NT2/D1 (cell line): ENCODE results near the gene CEP72.
"Not testable (repeated sequence)": the region's sequence is repeated elsewhere in the genome, so short reads cannot be mapped to it uniquely, and the experiment has no call there.

Experiments
- DNase-seq: peaks from one replicate; pipeline ENCODE4 v3.0.0-alpha.2; 2011; ENCODE audit warnings: low read depth, low spot score
- H3K27me3 ChIP-seq: 2 replicates; pipeline ENCODE4 v1.6.0; 2011; ENCODE audit warnings: mild to moderate bottlenecking; ENCODE audit not compliant: insufficient read length, insufficient read depth
- H3K36me3 ChIP-seq: 2 replicates; pipeline ENCODE4 v1.6.1; 2011; ENCODE audit warnings: mild to moderate bottlenecking, low read length, mixed read lengths; ENCODE audit not compliant: insufficient read depth, insufficient read length
- H3K4me1 ChIP-seq: 2 replicates; pipeline ENCODE4 v1.5.1; 2011; ENCODE audit not compliant: insufficient read depth, insufficient read length
- H3K4me3 ChIP-seq: 2 replicates; pipeline ENCODE4 v1.5.1; 2011; ENCODE audit warnings: low read depth; ENCODE audit not compliant: insufficient read length
- H3K9ac ChIP-seq: 2 replicates; pipeline ENCODE4 v1.6.0; 2011; ENCODE audit warnings: low read depth; ENCODE audit not compliant: insufficient read length
- H3K9me3 ChIP-seq: 2 replicates; pipeline ENCODE4 v1.5.1; 2011; ENCODE audit warnings: mild to moderate bottlenecking, low read length; ENCODE audit not compliant: insufficient read depth
- SUZ12 ChIP-seq: IDR thresholded peaks from 2 replicates; pipeline ENCODE4 v1.6.1; 2011; ENCODE audit not compliant: insufficient read length, insufficient read depth; ENCODE audit errors: extremely low read depth
- YY1 ChIP-seq: IDR thresholded peaks from 2 replicates; pipeline ENCODE4 v1.6.1; 2011; ENCODE audit not compliant: insufficient read length, insufficient read depth
- ZNF274 ChIP-seq: IDR thresholded peaks from 2 replicates; pipeline ENCODE4 v1.6.1; 2011; ENCODE audit warnings: mild to moderate bottlenecking, low read depth, low read length

The CEP72 gene

DNA sequence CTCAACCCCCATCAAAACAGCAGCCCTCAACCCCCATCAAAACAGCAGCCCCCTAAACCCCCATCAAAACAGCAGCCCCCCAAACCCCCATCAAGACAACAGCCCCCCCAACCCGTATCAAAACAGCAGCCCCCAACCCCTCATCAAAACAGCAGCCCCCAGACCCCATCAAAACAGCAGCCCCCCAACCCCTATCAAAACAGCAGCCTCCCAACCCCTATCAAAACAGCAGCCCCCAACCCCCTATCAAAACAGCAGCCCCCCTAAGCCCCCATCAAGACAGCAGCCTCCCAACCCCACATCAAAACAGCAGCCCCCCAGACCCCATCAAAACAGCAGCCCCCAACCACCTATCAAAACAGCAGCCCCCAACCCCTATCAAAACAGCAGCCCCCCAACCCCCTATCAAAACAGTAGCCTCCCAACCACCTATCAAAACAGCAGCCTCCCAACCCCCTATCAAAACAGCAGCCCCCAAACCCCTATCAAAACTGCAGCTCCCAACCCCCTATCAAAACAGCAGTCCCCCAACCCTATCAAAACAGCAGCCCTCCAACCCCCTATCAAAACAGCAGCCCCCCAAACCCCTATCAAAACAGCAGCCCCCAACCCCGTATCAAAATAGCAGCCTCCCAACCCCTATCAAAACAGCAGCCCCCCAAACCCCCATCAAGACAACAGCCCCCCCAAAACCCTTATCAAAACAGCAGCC, 79.8 kb downstream of the CEP72 start:
- TF ChIP-seq SUZ12 (no peak), ZNF274 (no peak), YY1 (no peak)
- DNase-seq = no peak
- H3K9me3 ChIP-seq = no peaks in the 10 kb centered on the region
- no peaks in the 10 kb centered on the region for H3K4me1 ChIP-seq
- H3K36me3 ChIP-seq = no peaks in the 10 kb centered on the region
- H3K27me3 ChIP-seq = peaks cover 4% of the 10 kb centered on the region
- no peak overlapping the region for H3K4me3 ChIP-seq
- no peak overlapping the region for H3K9ac ChIP-seq

GRCh38 chr5:692529-693041, 80.4 kb downstream of the CEP72 start:
- not testable (repeated sequence) for H3K4me1 ChIP-seq, H3K4me3 ChIP-seq, H3K9me3 ChIP-seq, H3K9ac ChIP-seq, H3K36me3 ChIP-seq, H3K27me3 ChIP-seq, DNase-seq

DNA sequence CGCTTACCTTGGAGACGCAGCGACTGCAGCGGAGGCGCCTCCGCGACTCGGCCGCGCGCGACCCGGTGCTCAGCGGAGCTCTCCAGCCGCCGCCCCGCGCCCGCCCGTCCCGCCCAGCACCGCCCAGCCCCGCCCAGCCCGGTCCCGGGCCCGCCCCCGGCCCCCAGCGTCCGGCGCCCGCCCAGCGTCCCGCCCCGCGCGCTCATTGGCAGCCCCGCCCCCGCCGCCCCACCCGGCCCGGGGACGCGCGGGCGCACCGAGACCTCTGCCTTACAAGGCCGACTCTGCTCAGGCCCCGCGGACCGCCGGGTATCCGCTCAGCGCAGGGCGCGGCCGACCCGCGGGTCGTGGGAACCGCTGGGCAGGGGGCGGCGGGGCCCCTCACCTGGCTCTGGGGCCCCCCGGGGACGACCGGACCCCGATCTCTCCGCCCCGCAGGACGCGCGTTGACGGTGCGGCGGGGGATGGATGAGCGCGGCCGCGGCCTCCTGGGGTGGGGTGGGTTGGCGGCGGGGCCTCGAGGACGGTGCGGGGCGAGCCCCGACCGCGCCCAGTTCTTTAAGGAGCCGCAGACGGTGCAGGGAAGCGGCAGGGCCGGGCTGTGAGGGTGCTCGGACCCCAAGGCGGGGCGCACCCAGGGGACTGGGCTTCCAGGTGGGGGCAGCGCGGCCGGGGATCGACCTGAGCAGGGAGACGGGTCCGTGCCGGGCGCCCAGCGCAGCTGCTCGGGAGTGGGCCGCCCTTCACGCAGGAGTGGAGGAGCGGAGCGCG, 81.3 kb downstream of the CEP72 start, which contains the start of gene TPPP:
TSS of gene TPPP (minus strand) at position 82 of the 771 bp plus-strand sequence. CDS start 15,292 bp downstream, outside the sequence.
- not testable (repeated sequence) for H3K9ac ChIP-seq, H3K27me3 ChIP-seq, DNase-seq, H3K9me3 ChIP-seq, H3K36me3 ChIP-seq, H3K4me1 ChIP-seq
- peak within 1 kb of the TSS; percentile 15 for H3K4me3 ChIP-seq

DNA sequence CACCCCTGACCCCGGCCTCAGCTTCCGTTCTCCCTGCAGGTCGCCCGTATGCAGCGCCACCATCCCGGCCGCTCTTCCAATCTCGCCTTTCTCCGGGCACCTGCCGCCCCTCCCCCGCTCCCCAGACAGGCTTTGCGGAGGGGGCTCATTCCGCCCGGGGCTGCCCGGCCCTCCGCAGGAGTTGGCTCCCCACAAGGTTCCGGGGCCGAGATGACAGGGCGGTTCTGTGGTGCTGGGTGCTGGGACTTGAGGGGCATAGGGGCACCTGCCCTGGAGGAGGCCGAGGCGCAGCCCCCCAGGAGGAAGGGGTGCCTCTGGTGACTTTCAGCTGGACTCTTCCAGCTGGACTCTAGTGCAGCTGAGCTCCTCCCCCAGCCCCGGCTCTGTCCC, 81.9 kb downstream of the CEP72 start:
- H3K27me3 ChIP-seq, H3K4me3 ChIP-seq, H3K9ac ChIP-seq, H3K9me3 ChIP-seq, DNase-seq, H3K36me3 ChIP-seq, H3K4me1 ChIP-seq: not testable (repeated sequence)

- not testable (repeated sequence) for H3K36me3 ChIP-seq, H3K27me3 ChIP-seq, H3K9ac ChIP-seq, H3K4me1 ChIP-seq, H3K9me3 ChIP-seq, DNase-seq, H3K4me3 ChIP-seq
These were observed 83.3 kb downstream of the CEP72 start for GRCh38 chr5:695475-695874.

- H3K9ac ChIP-seq, H3K27me3 ChIP-seq, H3K4me1 ChIP-seq, DNase-seq, H3K9me3 ChIP-seq, H3K36me3 ChIP-seq, H3K4me3 ChIP-seq: not testable (repeated sequence)
These were observed 84.1 kb downstream of the CEP72 start for GRCh38 chr5:696191-696590.

GRCh38 chr5:696753-697702, 84.9 kb downstream of the CEP72 start:
- not testable (repeated sequence) for H3K4me3 ChIP-seq, H3K36me3 ChIP-seq, H3K9me3 ChIP-seq

More at GRCh38 chr5:696753-697702, 84.9 kb downstream of the CEP72 start:
- not testable (repeated sequence) for H3K4me1 ChIP-seq, H3K27me3 ChIP-seq, DNase-seq, H3K9ac ChIP-seq
